HG03439 (cell line): Measurements from ENCODE around the gene FGB.
"Not testable (repeated sequence)": the region's sequence is repeated elsewhere in the genome, so short reads cannot be mapped to it uniquely, and the experiment has no call there.

ENCODE experiments used
- ATAC-seq: cut with Tn5 transposase; IDR thresholded peaks from one replicate; pipeline ENCODE4 v1.9.1; 2021; ENCODE audit warnings: mild to moderate bottlenecking, moderate library complexity; ENCODE audit not compliant: unreplicated experiment

The FGB gene

GRCh38 chr4:154594343-154594742, 31.5 kb downstream of the FGB start:
- not testable (repeated sequence) for ATAC-seq

- ATAC-seq, result no peak
These were observed 33.0 kb downstream of the FGB start for GRCh38 chr4:154595807-154596206.

DNA sequence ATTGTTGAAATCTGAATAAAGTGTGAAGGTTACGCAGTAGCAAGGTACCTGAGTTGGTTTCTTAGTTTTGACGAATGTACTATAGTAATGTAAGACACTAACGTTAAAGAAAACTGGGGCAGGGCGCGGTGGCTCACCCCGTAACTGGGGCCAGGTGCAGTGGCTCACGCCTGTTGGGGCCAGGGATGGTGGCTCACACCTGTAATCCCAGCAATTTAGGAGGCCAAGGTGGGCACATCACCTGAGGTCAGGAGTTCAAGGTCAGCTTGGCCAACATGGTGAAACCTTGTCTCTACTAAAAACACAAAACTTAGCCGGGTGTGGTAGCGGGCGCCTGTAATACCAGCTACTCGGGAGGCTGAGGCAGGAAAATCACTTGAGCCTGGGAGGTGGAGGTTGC, 34.5 kb downstream of the FGB start:
- not testable (repeated sequence) for ATAC-seq

GRCh38 chr4:154597798-154598774, 35.3 kb downstream of the FGB start:
- ATAC-seq, result no peak

DNA sequence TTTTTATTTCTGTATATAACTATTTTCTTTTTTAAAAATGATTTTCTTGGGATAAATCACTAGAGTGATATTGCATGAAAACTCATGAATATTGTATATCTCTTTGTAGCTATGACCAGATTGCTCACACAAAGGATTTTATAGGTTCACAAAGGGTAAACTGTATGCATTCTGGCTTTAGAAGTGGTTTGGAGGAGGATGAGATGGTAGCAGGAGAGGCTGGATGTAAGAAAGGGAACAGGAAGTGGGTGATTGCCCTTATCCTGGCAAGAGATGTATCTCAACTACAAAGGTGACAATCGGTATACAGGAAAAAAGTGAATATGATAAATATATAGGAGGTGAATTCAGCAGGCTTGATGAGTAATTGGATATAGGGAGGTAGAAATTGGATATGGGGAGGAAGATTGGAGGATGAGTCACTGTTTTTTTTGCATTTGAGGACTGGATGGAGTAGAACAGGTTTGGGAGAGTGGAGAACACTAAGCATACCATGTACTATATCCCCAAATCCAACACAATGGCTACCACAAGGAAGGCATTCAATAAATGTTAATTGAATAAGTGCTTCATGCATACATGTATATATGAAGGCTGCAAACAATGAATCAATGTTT, 39.7 kb downstream of the FGB start:
- no peak for ATAC-seq

GRCh38 chr4:154603033-154603943, 40.5 kb downstream of the FGB start:
- no peak for ATAC-seq

- no peak for ATAC-seq
These were observed 41.9 kb downstream of the FGB start for GRCh38 chr4:154604696-154605200.

DNA sequence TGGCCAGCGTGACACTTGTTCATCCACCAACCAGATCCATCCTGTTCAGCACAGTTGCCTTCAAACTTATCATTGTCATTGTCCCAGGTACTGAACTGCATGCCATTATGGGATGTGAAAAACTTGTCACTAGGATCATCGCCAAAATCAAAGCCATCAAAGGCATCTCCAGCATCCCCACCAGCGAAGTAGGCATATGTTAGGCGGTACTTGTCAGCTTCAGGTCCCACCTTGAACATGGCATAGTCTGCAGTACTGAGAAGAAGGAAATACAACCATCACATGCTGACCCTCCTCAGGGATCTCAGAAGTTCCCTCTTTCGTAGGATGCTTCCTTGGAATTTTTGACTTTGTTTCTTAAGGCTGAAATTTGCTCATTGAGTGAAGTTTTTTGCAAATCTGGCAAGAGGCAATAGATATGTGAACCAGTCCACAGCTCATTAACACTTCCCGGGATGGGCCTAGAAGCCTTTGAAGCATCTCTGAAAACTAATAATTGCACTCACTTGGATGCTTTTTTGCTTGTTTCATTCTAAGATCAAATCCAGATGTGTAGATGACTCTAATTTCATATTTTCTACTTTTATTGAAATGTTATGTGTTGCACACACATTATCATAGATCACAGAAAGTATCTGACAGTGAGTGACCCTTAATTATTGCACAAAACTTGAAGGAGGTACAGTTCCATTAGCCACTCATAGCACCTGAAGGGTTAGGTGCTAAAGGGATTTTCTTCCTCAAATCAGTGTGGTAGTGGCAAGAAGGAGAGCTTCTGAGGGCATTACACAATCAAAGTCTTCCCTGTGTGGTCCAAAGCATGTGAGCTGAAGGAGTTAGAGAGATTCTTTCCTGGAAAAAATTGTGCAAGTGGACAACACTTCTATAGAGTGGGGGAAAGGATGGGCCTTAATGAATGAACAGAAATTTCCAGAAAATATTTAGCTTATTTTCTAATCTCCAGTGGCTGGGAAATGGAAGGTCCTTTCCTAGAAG, 44.2 kb downstream of the FGB start:
- no peak for ATAC-seq

GRCh38 chr4:154608361-154609252, 45.8 kb downstream of the FGB start:
- ATAC-seq, result no peak

- ATAC-seq, result no peak
These were observed 46.7 kb downstream of the FGB start for GRCh38 chr4:154609532-154609931.

DNA sequence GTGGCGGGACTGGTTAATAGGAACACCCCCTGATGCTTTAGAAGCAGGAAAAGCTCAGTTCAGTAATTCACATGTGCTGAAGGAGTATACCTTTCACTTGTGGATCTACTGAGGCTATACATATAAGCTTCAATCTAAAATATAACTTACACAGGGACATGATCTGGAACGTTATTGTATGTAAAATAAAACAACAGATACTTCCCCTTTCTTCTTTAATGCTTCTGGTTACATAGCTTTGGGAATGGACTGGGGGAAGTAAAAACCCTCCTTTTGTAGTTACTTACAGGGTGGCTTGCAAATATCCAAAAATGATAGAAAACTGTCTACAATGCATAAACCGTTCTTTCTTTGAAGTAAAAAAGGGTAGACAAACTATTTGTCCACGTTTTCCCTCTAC, 47.8 kb downstream of the FGB start:
- ATAC-seq, result no peak

- no peak for ATAC-seq
These were observed 49.0 kb downstream of the FGB start for GRCh38 chr4:154611833-154612232.

DNA sequence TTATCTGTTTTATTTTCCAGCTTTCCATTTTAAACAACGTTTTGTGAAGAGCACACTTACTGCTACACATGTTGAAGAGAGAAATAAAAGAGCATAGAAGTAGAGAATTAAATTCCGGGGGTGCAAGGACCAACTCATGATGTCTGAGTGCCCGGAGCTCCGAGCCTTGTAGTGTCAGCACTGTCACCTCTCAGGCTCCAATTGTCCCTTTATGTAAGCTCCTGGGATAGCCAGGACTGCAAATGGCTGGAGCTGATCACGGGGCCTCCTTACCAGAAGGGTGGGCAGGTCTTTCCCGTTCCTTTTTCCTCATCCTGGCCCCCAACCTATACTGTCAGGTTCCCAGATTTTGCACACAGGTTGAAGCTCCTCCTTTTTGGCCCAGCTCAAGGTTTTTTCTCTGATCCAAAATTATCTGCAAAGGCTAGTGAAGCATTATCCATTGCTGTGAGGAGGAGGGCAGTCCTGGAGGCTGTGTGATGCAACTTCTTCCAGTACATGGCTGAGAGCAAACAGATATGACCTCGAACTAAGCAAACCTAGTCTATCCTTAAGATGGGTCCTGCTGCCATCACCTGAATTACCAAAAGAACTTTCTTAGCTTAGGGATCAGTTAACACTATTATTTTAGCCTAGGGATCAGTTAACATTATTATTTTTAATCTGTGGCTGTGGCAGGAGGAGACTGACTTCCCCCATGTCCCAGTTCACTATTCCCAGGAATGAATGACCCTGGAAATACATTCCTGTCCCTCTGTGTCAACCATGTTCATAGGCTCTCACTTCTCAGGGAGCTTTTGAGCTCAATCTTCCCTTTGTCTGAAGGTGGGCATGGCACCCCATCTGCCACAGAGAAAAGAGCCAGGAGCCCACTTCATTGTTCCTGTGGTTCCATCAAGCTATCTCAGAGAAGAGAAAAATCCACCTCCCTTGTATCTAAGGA, 49.9 kb downstream of the FGB start, which contains the start of gene FGG:
FGG (minus strand) TSS at position 185 of the 943 bp plus-strand sequence; CDS start at position 138, 47 bp downstream.
- no peak for ATAC-seq

DNA sequence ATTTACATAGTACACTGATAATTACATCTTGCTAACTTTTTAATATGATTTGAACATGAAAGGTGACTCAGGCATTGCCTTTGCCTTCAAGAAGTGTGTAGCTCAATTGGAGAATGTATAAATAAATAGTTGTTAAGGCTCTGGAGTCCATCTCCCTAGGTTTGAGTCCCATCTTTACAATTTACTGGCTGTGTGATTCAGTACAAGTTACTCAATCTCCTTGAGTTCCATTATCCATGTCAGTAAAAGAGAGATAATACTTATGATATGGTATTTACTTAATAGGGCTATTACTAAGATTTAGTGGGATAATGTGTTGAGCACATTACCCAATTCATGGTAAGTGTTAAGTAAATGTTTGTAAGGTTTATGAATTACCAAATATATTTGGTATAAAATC, 51.5 kb downstream of the FGB start:
- no peak for ATAC-seq

GRCh38 chr4:154615211-154615610, 52.4 kb downstream of the FGB start:
- no peak for ATAC-seq

DNA sequence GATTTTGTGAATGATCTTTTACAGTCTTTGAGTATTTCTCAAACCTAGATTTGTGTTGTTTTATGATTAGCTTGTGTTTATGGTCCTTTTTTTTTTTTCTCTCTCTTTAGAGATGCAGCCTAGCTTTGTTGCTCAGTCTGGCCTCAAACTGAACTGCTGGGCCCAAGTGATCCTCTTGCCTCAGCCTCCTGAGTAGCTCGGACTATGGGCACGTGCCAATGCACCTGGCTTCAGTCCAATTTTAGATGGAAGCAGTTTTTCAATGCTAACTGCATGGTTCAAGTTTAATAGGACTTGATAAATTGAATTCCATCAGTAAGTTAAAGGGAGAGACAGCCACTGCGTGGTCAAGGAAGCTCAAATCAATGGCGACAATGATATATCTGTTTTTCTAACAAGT, 53.5 kb downstream of the FGB start:
- no peak for ATAC-seq

GRCh38 chr4:154616731-154617130, 53.9 kb downstream of the FGB start:
- peak; percentile 94 for ATAC-seq
